LNCaP clone FGC (cell line): ENCODE data around the gene OTOG.
"Not testable (repeated sequence)": the region's sequence is repeated elsewhere in the genome, so short reads cannot be mapped to it uniquely, and the experiment has no call there.

ENCODE experiments used
- DNase-seq: peaks from one replicate; pipeline ENCODE4 v3.0.0-alpha.2; 2011; ENCODE audit warnings: low read depth
- H3K4me3 ChIP-seq: 2 replicates; pipeline ENCODE4 v1.5.1; 2011; ENCODE audit warnings: mild to moderate bottlenecking, low read depth, low read length, control low read depth
- TF ChIP-seq, protein P1 (sequence below): IDR thresholded peaks from 2 replicates; pipeline ENCODE4 v1.5.1; 2012; ENCODE audit warnings: mild to moderate bottlenecking; ENCODE audit not compliant: control insufficient read depth, insufficient read depth; ENCODE audit errors: extremely low read depth

Gene OTOG

DNA sequence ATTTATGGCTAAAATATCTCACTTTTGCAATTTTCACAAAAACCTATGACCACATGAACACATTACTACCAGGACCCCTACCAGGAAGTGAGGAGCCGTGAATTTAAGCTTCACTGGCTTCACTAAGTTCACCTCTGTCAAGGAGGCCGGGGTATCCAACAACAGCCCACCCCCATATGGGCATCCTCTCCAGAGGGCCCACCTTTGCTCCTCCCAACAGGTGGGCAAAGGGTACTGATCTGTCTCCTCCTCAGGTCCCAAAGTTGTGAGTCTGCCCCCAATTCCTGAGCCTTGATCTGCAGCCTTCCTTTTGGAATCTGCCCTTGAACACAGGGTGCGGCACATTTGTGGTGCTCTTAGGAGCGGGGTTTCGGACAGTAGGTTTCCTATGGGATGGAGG lies 66.9 kb downstream of the OTOG start:
- H3K4me3 ChIP-seq, result no peak overlapping the region
- TF ChIP-seq, protein P1, sequence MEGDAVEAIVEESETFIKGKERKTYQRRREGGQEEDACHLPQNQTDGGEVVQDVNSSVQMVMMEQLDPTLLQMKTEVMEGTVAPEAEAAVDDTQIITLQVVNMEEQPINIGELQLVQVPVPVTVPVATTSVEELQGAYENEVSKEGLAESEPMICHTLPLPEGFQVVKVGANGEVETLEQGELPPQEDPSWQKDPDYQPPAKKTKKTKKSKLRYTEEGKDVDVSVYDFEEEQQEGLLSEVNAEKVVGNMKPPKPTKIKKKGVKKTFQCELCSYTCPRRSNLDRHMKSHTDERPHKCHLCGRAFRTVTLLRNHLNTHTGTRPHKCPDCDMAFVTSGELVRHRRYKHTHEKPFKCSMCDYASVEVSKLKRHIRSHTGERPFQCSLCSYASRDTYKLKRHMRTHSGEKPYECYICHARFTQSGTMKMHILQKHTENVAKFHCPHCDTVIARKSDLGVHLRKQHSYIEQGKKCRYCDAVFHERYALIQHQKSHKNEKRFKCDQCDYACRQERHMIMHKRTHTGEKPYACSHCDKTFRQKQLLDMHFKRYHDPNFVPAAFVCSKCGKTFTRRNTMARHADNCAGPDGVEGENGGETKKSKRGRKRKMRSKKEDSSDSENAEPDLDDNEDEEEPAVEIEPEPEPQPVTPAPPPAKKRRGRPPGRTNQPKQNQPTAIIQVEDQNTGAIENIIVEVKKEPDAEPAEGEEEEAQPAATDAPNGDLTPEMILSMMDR, result no peak

GRCh38 chr11:17622711-17623110 lies 75.7 kb downstream of the OTOG start:
- not testable (repeated sequence) for H3K4me3 ChIP-seq, DNase-seq

More for the DNA sequence above, 66.9 kb downstream of the OTOG start:
- no peak for DNase-seq

DNA sequence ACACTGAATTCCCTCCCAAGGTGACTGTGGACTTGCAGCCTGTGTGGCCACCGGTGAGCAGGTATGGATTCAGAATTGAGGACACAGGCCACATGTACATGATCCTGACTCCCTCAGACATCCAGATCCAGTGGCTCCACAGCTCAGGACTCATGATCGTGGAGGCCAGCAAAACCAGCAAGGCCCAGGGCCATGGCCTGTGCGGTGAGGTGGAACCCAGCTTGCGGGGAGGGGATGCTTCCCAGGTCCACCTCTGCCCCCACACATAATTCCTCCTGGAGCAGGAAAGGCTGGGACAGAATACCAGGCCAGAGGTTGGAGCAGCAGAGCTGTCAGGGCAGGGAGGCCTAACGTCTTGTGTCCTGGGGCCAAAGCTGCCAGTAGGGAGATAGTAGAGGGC lies 82.1 kb downstream of the OTOG start:
- no peak for DNase-seq
- no peak overlapping the region for H3K4me3 ChIP-seq
- TF ChIP-seq, protein P1, result no peak

GRCh38 chr11:17630936-17631335 lies 83.9 kb downstream of the OTOG start:
- TF ChIP-seq, protein P1, result no peak
- no peak overlapping the region for H3K4me3 ChIP-seq
- no peak for DNase-seq

- no peak for DNase-seq
- TF ChIP-seq, protein P1, result no peak
- H3K4me3 ChIP-seq, result no peak overlapping the region
Measured at GRCh38 chr11:17631702-17632365, 84.8 kb downstream of the OTOG start.

- no peak for DNase-seq
- TF ChIP-seq, protein P1, result no peak
- no peak overlapping the region for H3K4me3 ChIP-seq
Measured at GRCh38 chr11:17633279-17633986, 86.4 kb downstream of the OTOG start.

- no peak for DNase-seq
- H3K4me3 ChIP-seq, result no peak overlapping the region
- TF ChIP-seq, protein P1, result no peak
Measured at GRCh38 chr11:17633987-17634775, 87.1 kb downstream of the OTOG start.
